NCI-H1436 treated with DMSO at 0.1 percent for 48 hours (cell line): ENCODE results near the gene RERE.

ENCODE experiments used
- DNase-seq: peaks from one replicate; lab custom pipeline; 2025; lab: John Stamatoyannopoulos, UW

Gene RERE

GRCh38 chr1:8423692-8424538, 393.5 kb downstream of the RERE start:
- no peak for DNase-seq

- DNase-seq = no peak
Observed at GRCh38 chr1:8423269-8423691, 394.2 kb downstream of the RERE start.

- no peak for DNase-seq
Observed at GRCh38 chr1:8422510-8423268, 394.8 kb downstream of the RERE start.

GRCh38 chr1:8421721-8422120, 395.7 kb downstream of the RERE start:
- DNase-seq = no peak

- DNase-seq = no peak
Observed at GRCh38 chr1:8420318-8420717, 397.1 kb downstream of the RERE start.

GRCh38 chr1:8419861-8420260, 397.6 kb downstream of the RERE start:
- DNase-seq = no peak

- no peak for DNase-seq
Observed at GRCh38 chr1:8419172-8419571, 398.3 kb downstream of the RERE start.

GRCh38 chr1:8418301-8418700, 399.1 kb downstream of the RERE start:
- no peak for DNase-seq

- no peak for DNase-seq
Observed at GRCh38 chr1:8417625-8418024, 399.8 kb downstream of the RERE start.

- no peak for DNase-seq
Observed at GRCh38 chr1:8416881-8417280, 400.6 kb downstream of the RERE start.

- DNase-seq = no peak
Observed at GRCh38 chr1:8415526-8416278, 401.7 kb downstream of the RERE start.

- no peak for DNase-seq
Observed at GRCh38 chr1:8412183-8412831, 405.1 kb downstream of the RERE start.

GRCh38 chr1:8411803-8412182, 405.6 kb downstream of the RERE start:
- no peak for DNase-seq

- no peak for DNase-seq
Observed at GRCh38 chr1:8410791-8411190, 406.6 kb downstream of the RERE start.

GRCh38 chr1:8409606-8410005, 407.8 kb downstream of the RERE start:
- no peak for DNase-seq

GRCh38 chr1:8409106-8409505, 408.3 kb downstream of the RERE start:
- DNase-seq = no peak

GRCh38 chr1:8408151-8408839, 409.1 kb downstream of the RERE start:
- no peak for DNase-seq

- no peak for DNase-seq
Observed at GRCh38 chr1:8407652-8408051, 409.8 kb downstream of the RERE start.

- no peak for DNase-seq
Observed at GRCh38 chr1:8406960-8407359, 410.5 kb downstream of the RERE start.

- DNase-seq = no peak
Observed at GRCh38 chr1:8406011-8406410, 411.4 kb downstream of the RERE start.
